Astrocyte of the hippocampus (primary cell): ENCODE measurements around the gene SMIM44.
A peak's percentile ranks its signal among the peaks of the same experiment; 100 is the strongest.

Source experiments
- DNase-seq: peaks from one replicate; pipeline ENCODE4 v3.0.0; 2011; ENCODE audit warnings: low read depth, low spot score

Gene SMIM44

GRCh38 chr19:3500429-3501101, 17.3 kb upstream of the SMIM44 start, which contains the start of gene DOHH:
Gene DOHH (minus strand): TSS chr19:3500674. CDS start chr19:3496814, 3,860 bp downstream.
- DNase-seq = peak; percentile 99

GRCh38 chr19:3499738-3500428, 16.6 kb upstream of the SMIM44 start:
- DNase-seq = no peak

- no peak for DNase-seq
These were observed 14.7 kb upstream of the SMIM44 start for GRCh38 chr19:3497757-3498520.

DNA sequence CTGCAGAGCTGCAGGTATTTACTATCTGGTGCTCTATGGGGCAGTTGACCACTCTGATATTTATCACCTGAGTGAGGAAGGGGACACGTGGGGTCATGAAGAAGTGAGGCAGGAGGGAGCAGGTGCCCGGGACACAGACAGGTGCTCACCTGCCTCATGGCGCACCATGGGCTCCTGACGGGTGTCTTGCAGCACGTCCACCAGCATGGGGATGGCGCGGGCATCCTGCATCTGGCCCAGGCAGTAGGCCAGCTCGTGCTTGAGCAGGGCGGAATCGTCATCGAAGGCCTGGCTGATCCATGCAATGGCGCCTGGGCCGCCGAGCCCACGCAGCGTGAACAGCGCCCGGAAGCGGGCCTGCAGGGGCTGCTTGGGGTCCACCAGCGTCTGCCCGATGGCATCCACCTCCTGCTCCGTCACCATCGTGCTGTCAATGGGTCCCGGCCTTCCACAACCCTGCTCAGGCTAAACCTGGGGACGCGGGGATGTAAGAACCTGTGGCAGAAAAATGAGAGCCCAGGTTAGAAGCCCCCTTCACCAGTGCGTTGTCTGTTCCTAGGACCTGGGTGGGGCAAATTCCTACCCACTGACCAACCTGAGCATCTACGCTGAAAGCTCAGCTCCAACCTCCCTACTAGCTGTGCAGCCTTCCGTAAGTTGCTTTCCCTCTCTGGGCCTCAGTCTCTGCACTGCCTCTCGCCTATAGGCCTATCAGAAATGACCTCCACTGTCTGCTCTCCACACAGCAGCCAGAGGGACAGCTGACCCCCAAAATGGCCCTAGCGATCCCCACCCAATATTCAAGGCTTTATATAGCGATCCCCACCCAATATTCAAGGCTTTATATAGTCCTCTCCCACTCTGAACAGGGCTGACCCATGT, 13.4 kb upstream of the SMIM44 start:
- DNase-seq = no peak

- DNase-seq = no peak
These were observed 11.3 kb upstream of the SMIM44 start for GRCh38 chr19:3494559-3494958.

GRCh38 chr19:3494051-3494450, 10.8 kb upstream of the SMIM44 start:
- no peak for DNase-seq

DNA sequence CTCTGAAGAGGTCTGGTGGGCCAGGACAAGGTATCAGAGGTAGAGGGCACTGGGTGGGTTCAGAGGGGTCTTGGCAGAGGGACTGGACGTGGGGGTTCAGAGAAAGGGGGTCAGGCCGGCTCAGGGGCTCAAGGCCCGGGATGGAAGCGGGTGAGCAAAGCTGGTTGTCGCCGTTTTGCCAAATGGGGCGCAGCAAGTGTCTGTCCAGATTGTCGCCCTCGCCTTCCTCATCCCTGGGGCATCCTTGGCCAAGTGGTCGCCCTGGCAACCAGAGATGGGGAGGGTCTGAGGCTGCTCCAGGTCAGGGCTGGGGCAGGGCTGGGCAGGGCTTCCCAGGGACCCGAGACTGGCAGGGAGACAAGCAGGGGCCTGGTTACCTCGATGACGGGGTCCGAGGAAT, 10.4 kb upstream of the SMIM44 start:
- DNase-seq = no peak

- no peak for DNase-seq
These were observed 9.7 kb upstream of the SMIM44 start for GRCh38 chr19:3492919-3493318.

- no peak for DNase-seq
These were observed 9.0 kb upstream of the SMIM44 start for GRCh38 chr19:3492131-3492839.

DNA sequence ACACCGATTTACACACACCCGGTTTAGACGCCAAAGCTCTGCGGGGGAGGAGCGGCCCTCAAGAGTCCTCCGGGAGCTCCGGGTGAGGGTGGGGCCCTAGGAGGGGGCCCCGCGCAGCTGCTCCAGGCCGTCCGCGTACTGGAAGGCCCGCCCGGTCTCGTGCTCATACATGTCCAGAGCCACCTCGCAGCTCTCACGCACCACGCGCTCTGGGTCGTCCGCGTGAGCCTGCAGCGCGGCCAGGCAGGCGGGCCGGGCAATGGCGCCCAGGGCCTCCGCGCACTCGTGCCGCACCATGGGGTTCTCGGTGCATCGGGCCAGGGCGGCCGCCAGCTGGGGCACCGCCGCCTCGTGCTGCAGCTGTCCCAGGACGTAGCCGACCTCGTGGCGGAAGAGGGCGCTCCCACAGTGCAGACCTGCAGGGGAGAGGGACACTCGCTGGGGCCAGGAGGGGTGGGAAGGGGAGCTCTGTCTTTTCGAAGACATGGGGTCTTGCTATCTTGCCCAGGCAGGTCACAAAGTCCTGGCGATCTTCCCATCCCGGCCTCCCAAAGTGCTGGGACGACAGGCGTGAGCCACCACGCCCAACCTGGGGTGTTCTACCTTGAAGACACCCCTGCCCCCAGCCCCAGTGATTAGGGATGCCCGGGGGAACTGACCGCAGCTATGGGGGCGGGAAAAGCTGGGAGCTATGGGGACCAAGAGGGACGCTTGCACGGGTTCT, 8.3 kb upstream of the SMIM44 start:
- DNase-seq = no peak

DNA sequence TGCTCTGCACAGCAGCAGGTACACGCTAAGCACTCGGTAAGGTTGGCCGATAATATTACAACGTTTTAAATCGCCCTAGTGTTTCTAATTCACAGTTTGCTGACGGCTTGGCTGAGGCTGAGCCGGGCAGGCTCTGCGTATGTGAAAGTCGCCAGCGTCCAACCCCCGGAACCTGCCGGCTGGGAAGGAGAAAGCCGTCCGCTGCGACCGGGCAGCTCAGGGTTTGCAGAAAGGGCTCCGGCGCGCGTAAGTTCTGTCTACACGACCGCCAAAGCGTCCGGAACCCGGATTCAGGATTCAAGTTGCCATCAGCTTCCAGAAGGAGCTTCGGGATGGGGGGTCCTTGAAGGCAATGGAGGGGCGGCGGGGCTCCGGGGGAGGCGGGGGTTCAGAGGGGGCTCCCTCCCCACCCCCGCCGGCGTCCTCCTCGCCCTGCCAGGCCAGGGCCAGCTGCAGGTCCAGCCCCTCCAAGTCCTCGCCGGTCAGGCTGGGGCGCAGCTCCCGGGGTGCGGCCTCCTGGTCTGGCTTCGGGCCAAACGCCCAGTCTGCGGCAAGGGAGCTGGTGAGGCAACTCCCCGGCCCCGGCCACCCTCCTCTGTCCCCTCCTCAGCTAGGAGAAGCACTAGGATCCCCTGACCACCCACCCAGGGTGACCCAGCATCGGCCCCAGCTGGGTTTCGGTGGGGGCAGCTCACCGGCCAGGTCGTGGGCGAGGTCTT, 575 bp downstream of the SMIM44 start:
- DNase-seq = no peak

DNA sequence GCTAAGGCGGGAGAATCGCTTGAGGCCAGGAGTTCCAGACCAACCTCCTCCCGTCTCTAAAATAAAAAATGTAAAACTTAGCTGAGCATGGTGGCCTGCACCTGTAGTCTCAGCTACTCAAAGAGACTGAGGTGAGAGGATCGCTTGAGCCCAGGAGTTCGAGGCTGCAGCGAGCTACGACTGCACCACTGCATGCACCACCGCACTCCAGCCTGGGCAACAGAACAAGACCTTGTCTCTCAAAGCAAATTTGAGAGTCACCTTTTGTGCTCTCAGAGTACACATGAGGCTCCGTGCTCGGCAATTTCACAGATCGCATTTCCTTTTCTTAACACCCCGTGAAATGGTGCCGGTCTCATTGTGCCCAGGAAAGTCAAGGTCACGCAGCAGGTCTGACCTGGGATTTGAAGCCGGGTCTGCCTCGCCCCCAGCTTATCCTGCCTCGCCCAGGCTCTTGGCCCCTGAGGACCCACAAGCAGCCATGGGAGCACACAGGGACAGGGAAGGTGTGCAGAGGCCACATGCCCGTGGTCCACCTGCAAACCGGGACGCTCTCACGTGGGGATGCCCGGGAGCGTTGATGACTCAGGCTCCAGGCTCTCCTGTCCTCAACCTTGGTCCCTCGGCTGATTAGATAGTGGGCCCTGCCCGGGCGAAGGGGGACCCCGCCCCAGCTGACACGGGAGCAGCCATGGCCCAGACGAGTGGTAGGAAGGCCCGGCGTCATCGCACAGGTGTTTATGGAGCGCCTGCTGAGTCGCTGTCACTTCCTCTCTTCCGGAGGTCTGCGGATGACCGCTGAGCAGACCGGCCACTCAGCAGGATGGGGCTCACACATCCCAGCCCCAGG, 1.8 kb downstream of the SMIM44 start:
- DNase-seq = no peak

DNA sequence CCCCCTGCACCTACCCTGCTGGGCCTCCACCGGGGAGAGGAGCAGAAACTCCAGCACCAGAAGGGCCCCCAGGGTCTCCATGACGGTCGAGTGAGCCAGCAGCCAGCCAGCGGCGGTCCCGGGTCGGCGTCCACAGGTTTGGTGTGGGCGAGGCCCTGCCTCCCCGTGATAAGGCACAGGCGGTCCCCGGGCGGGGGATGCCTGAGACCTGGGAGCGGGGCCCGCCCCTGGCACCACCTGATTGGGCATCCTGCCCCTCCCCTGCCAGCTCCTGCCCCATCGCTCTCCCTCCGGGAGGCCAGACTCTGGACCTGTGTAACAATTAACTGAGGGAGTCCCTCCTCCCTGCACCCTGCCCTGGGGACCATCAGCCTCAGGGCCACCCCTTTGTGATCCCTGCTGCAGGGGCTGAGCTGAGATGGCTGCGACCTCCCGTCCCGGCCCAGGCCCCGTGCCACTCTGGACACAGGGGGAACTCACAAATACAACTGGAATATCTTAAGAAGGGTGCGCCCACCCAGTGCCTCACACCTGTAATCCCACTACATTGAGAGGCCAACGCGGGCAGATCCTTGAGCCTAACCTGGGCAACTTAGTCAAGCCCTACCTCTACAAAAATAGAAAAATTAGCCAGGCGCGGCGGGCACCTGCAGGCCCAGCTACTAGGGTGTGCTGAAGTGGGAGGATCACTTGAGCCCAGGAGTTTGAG, 2.7 kb downstream of the SMIM44 start, which contains the start of gene SMIM24:
Gene SMIM24, minus strand, starts transcription at position 143 of the 709 bp plus-strand sequence. Its CDS starts 62 bp downstream, at position 81.
- DNase-seq = no peak

- DNase-seq = no peak
These were observed 3.4 kb downstream of the SMIM44 start for GRCh38 chr19:3479834-3480215.

- DNase-seq = no peak
These were observed 3.9 kb downstream of the SMIM44 start for GRCh38 chr19:3479177-3479833.

DNA sequence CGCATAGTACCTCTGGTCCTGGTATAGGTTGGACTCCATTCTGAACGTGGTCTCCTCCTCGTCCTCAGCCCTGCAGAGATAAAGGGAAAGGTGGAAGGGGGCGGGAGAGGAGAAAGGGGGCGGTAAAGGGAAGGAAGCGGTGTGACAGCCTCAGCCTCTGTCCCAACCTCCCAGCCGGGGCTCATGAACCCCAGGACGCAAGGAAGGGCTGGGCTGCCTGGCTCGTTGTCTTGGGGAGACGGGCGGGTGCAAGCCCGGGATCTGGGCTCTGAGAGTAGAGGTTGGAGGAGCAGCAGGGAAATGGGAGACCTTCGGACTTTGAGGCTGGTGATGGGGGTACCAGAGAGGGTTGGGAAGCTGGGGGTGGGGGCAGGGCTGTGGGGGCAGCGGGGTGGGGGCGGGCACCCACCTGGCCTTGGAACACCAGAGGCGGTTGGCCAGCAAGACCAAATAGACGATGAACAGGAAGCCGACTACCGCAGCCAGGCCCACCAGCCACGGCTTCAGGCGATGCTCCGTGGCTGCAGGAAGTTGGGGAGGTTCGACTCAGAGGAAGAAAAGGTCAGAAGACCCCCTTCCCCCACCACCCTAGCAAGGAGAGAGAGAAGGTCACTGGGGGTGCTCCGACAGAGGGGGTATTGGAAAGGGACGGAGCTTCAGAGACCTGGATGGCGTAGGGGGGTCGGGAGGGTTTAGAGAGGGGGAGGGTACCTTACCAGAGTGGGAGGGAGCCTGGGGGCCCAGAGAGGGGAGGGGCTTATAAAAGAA, 4.6 kb downstream of the SMIM44 start:
- no peak for DNase-seq

DNA sequence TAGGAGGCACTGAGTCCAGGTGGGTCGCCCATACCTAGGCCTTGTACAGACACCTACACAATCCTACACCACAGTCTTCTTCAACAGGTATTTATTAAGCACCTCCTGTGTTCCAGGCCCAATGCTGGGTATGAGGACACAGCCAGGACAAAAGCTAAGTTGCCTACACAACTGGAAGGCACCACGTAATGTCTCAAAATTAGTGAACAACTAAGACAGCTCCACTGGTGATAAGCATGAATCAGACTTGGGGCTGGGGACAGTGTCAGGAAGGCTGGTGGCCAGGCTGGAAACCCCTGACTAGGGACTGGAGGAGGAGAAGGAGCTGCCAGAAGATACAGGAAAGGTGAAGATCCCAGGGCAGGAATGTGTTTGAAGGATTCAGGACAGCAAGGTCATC, 5.3 kb downstream of the SMIM44 start:
- no peak for DNase-seq
